H1 (cell line): ENCODE data around the gene EXOC1. TPM values are rescaled to one million over a fixed set of nuclear protein-coding genes. Genes with fewer than 3 reads are reported as not detected.

ENCODE experiments used
- ATF2 ChIP-seq: IDR thresholded peaks from 2 replicates; pipeline ENCODE4 v1.6.1; 2012; ENCODE audit warnings: low read length, inconsistent platforms
- SUZ12 ChIP-seq: fragments of 200-600 bp; sonication (generic); IDR thresholded peaks from 2 replicates; pipeline ENCODE4 v1.6.1; 2012; ENCODE audit warnings: mild to moderate bottlenecking, inconsistent platforms, low read length, moderate library complexity, mixed read lengths
- TAF7 ChIP-seq: optimal IDR thresholded peaks from 2 replicates; pipeline ENCODE3; 2011; ENCODE audit warnings: low read depth, mild to moderate bottlenecking, inconsistent platforms, low read length, moderate library complexity, borderline replicate concordance
- polyA plus RNA-seq, 7 experiments: library from polyadenylated mRNA; depleted of rRNA in 3 of 7; stranded (reverse) in 5 of 7; unstranded in 2 of 7; fragments of >200 nt in 5 of 7; fragments of 200-250 nt in 2 of 7; gene quantifications; 1 replicate in 5 of 7; 2 replicates in 1 of 7; 4 replicates in 1 of 7; pipeline versions ENCODE4 v1.2.1 to v1.2.3, GENCODE V29; 2011 to 2013; ENCODE audit warnings: missing spikeins in 2 of 7, mixed read lengths in 2 of 7
- total RNA-seq: library from RNA; stranded (reverse); fragmentation: NEBNext Ultra II Directional; extraction: Animal tissue kit (Norgen Biotek cat#: 25700); gene quantifications from 2 replicates; pipeline ENCODE4 v1.2.1, GENCODE V29; 2021

The EXOC1 gene
- total and polyA plus RNA-seq, 2 of the 8 experiments (the other 6 are each of a cell fraction or from before 2014, with no cell fraction given), result 5.9 to 19.6 TPM

- TF ChIP-seq ATF2 (no peak), TAF7 (no peak), SUZ12 (no peak)
- TF ChIP-seq, all 59 proteins: peak for 0
Observed at GRCh38 chr4:55874831-55875230, 21.4 kb downstream of the EXOC1 start (continued).
